ENCODE data around the gene INAFM2. TPM values are rescaled to one million over a fixed set of nuclear protein-coding genes. Genes with fewer than 3 reads are reported as not detected.

INAFM2 gene
- total RNA-seq, 1 donor from 2014 or later: 23.6 TPM

DNA sequence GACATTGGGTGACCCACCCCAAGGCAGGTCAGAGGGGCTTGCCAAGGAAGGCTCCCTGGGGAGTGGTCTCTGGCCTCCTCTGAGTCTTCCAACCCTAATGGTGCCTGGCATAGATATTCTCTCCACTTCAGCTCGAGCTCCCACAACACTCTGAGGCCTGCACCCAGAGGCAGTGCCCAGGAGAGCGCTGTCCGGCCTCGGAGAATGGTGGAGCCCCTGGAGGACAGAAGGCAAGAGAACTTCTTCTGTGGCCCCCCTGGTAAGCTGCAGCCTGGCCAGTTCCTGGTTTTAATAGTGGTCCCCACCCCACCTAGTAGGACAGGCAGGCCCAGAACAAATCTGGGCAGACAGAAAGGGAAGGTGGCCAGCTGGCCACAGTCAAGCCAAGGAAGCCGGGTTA lies 41.5 kb downstream of the INAFM2 start:
- DNase-seq (ENCODE audit: extremely low spot score, unreplicated experiment): no peak
- Mint-ChIP-seq H3K4me3 (no peak overlapping the region), H3K9me3 (no peaks in the 10 kb centered on the region), H3K27me3 (peaks cover 75% of the 10 kb centered on the region), H3K36me3 (no peaks in the 10 kb centered on the region), H3K4me1 (ENCODE audit: unreplicated experiment) (no peaks in the 10 kb centered on the region), H3K27ac (no peak overlapping the region)
- TF ChIP-seq, protein P1, sequence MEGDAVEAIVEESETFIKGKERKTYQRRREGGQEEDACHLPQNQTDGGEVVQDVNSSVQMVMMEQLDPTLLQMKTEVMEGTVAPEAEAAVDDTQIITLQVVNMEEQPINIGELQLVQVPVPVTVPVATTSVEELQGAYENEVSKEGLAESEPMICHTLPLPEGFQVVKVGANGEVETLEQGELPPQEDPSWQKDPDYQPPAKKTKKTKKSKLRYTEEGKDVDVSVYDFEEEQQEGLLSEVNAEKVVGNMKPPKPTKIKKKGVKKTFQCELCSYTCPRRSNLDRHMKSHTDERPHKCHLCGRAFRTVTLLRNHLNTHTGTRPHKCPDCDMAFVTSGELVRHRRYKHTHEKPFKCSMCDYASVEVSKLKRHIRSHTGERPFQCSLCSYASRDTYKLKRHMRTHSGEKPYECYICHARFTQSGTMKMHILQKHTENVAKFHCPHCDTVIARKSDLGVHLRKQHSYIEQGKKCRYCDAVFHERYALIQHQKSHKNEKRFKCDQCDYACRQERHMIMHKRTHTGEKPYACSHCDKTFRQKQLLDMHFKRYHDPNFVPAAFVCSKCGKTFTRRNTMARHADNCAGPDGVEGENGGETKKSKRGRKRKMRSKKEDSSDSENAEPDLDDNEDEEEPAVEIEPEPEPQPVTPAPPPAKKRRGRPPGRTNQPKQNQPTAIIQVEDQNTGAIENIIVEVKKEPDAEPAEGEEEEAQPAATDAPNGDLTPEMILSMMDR (conservative IDR thresholded peaks at IDR 0.05): no peak

- TF ChIP-seq, protein P1 (conservative IDR thresholded peaks at IDR 0.05): no peak
- Mint-ChIP-seq H3K27ac (no peak overlapping the region), H3K4me3 (no peak overlapping the region), H3K36me3 (no peaks in the 10 kb centered on the region), H3K9me3 (no peaks in the 10 kb centered on the region), H3K27me3 (peaks cover 69% of the 10 kb centered on the region), H3K4me1 (ENCODE audit: unreplicated experiment) (no peaks in the 10 kb centered on the region)
- no peak for DNase-seq (ENCODE audit: extremely low spot score, unreplicated experiment)
These were observed 42.3 kb downstream of the INAFM2 start for GRCh38 chr15:40365624-40366456.

- TF ChIP-seq, protein P1 (conservative IDR thresholded peaks at IDR 0.05): no peak
- no peaks in the 10 kb centered on the region for H3K4me1 Mint-ChIP-seq (ENCODE audit: unreplicated experiment)
- no peak for DNase-seq (ENCODE audit: extremely low spot score, unreplicated experiment)
- no peak overlapping the region for H3K4me3 Mint-ChIP-seq
- H3K27ac Mint-ChIP-seq: no peak overlapping the region
- no peaks in the 10 kb centered on the region for H3K9me3 Mint-ChIP-seq
- H3K27me3 Mint-ChIP-seq: peaks cover 69% of the 10 kb centered on the region
- H3K36me3 Mint-ChIP-seq: no peaks in the 10 kb centered on the region
These were observed 43.2 kb downstream of the INAFM2 start for GRCh38 chr15:40366457-40367370.

- Mint-ChIP-seq H3K27ac (no peak overlapping the region), H3K4me3 (no peak overlapping the region), H3K36me3 (no peaks in the 10 kb centered on the region), H3K27me3 (peaks cover 63% of the 10 kb centered on the region), H3K9me3 (no peaks in the 10 kb centered on the region), H3K4me1 (ENCODE audit: unreplicated experiment) (no peaks in the 10 kb centered on the region)
- no peak for DNase-seq (ENCODE audit: extremely low spot score, unreplicated experiment)
- TF ChIP-seq, protein P1 (conservative IDR thresholded peaks at IDR 0.05): no peak
These were observed 43.8 kb downstream of the INAFM2 start for GRCh38 chr15:40367371-40367685.

GRCh38 chr15:40367686-40368611 lies 44.5 kb downstream of the INAFM2 start:
- TF ChIP-seq, protein P1 (conservative IDR thresholded peaks at IDR 0.05): peak; percentile 90
- Mint-ChIP-seq H3K4me1 (ENCODE audit: unreplicated experiment) (no peaks in the 10 kb centered on the region), H3K4me3 (no peak overlapping the region), H3K36me3 (no peaks in the 10 kb centered on the region), H3K27me3 (peaks cover 57% of the 10 kb centered on the region), H3K9me3 (no peaks in the 10 kb centered on the region), H3K27ac (no peak overlapping the region)
- peak; percentile 87 for DNase-seq (ENCODE audit: extremely low spot score, unreplicated experiment)

Data from type B pancreatic cell (in vitro differentiated cells).